SK-N-SH (cell line): ENCODE data around the gene USP34. TPM values are rescaled to one million over a fixed set of nuclear protein-coding genes. Genes with fewer than 3 reads are reported as not detected.

ENCODE experiments used
- CTCF ChIA-PET: fragments of 300-600, 350-600 bp; formaldehyde crosslinking; extraction: SDS; loops from one replicate; lab custom pipeline; 2021; lab: Yijun Ruan, JAX
- POLR2A ChIA-PET: fragments of 350-600 bp; sonication (Branson Sonifier 250); formaldehyde crosslinking; extraction: SDS; loops from one replicate; lab custom pipeline; 2020; ENCODE audit warnings: antibody characterized with exemption, inconsistent platforms; lab: Yijun Ruan, JAX
- DNase-seq: peaks from one replicate; pipeline ENCODE4 v3.0.0; 2012
- H2AFZ ChIP-seq: fragments of 200-600 bp; sonication (generic); 2 replicates; pipeline ENCODE4 v1.8.1; 2016; ENCODE audit warnings: antibody characterized with exemption, mild to moderate bottlenecking, low read depth
- H3F3A ChIP-seq: fragments of 200-600 bp; sonication (generic); replicated peaks from 2 replicates; pipeline ENCODE3; 2016; ENCODE audit warnings: antibody characterized with exemption, mild to moderate bottlenecking; ENCODE audit not compliant: insufficient read depth
- H3K27ac ChIP-seq, 2 experiments: fragments of 200-500 bp in 1 of 2; fragments of 200-600 bp in 1 of 2; sonication (Bioruptor generic) in 1 of 2; sonication (generic), shearing (Covaris generic) in 1 of 2; 2 replicates each; pipeline versions ENCODE4 v1.5.1 to v1.6.1; 2014 to 2016; ENCODE audit warnings: low read depth in 2 of 2, inconsistent platforms in 1 of 2, low read length in 1 of 2, mild to moderate bottlenecking in 1 of 2, mixed read lengths in 1 of 2
- H3K27me3 ChIP-seq: fragments of 200-600 bp; sonication (generic), shearing (Covaris generic); 2 replicates; pipeline ENCODE4 v1.6.1; 2016; ENCODE audit warnings: mixed run types; ENCODE audit not compliant: insufficient read depth
- H3K36me3 ChIP-seq, 2 experiments: fragments of 200-500 bp in 1 of 2; fragments of 200-600 bp in 1 of 2; sonication (Bioruptor generic) in 1 of 2; sonication (generic) in 1 of 2; replicated peaks in 1 of 2; 2 replicates each; pipeline versions ENCODE3 to v1.5.1; 2014 to 2016; ENCODE audit warnings: low read length in 1 of 2, mild to moderate bottlenecking in 1 of 2; ENCODE audit not compliant: insufficient read depth in 2 of 2, control insufficient read depth in 1 of 2
- H3K4me1 ChIP-seq, 2 experiments: fragments of 200-500 bp in 1 of 2; fragments of 200-600 bp in 1 of 2; sonication (Bioruptor generic) in 1 of 2; sonication (generic), shearing (Covaris generic) in 1 of 2; 2 replicates each; pipeline versions ENCODE4 v1.5.1 to v1.6.1; 2014 to 2016; ENCODE audit warnings: low read depth in 1 of 2, low read length in 1 of 2, mixed run types in 1 of 2; ENCODE audit not compliant: insufficient read depth in 2 of 2, control insufficient read depth in 1 of 2
- H3K4me2 ChIP-seq: fragments of 200-600 bp; sonication (generic), shearing (Covaris generic); 2 replicates; pipeline ENCODE4 v1.6.1; 2017; ENCODE audit warnings: mixed run types
- H3K4me3 ChIP-seq, 2 experiments: fragments of 200-500 bp in 1 of 2; fragments of 200-600 bp in 1 of 2; sonication (Bioruptor generic) in 1 of 2; sonication (generic), shearing (Covaris generic) in 1 of 2; 2 replicates each; pipeline versions ENCODE4 v1.5.1 to v1.8.1; 2014 to 2016; ENCODE audit warnings: low read depth in 2 of 2, inconsistent platforms in 1 of 2, low read length in 1 of 2, mild to moderate bottlenecking in 1 of 2, mixed read lengths in 1 of 2, moderate library complexity in 1 of 2
- H3K79me2 ChIP-seq: fragments of 200-600 bp; sonication (generic); 2 replicates; pipeline ENCODE4 v1.8.1; 2017; ENCODE audit warnings: mild to moderate bottlenecking; ENCODE audit not compliant: insufficient read depth
- H3K9ac ChIP-seq: fragments of 200-600 bp; sonication (generic); 2 replicates; pipeline ENCODE4 v1.6.1; 2017; ENCODE audit warnings: mixed run types
- H3K9me2 ChIP-seq: fragments of 200-600 bp; sonication (generic); 2 replicates; pipeline ENCODE4 v1.6.1; 2017; ENCODE audit warnings: mixed run types
- H3K9me3 ChIP-seq: fragments of 200-600 bp; sonication (generic); 2 replicates; pipeline ENCODE4 v1.6.1; 2017; ENCODE audit warnings: mixed run types, mild to moderate bottlenecking, moderate library complexity
- H4K20me1 ChIP-seq: fragments of 200-600 bp; sonication (generic); 2 replicates; pipeline ENCODE4 v1.6.1; 2017; ENCODE audit warnings: mild to moderate bottlenecking, mixed run types; ENCODE audit not compliant: insufficient read depth
- CHD2 ChIP-seq: fragments of 150-350 bp; IDR thresholded peaks from 2 replicates; pipeline ENCODE4 v1.6.1; 2018; ENCODE audit warnings: low read length; ENCODE audit not compliant: partially characterized antibody
- CTCF ChIP-seq: fragments of 200-600 bp; sonication (generic); IDR thresholded peaks from 2 replicates; pipeline ENCODE4 v1.6.1; 2017; ENCODE audit warnings: antibody characterized with exemption, mild to moderate bottlenecking, moderate library complexity
- EP300 ChIP-seq, 2 experiments: IDR thresholded peaks; 2 replicates each; pipeline versions ENCODE4 v1.4.0 to v1.6.1; 2012; ENCODE audit warnings: borderline replicate concordance in 1 of 2, low read depth in 1 of 2, low read length in 1 of 2
- EZH2phosphoT487 ChIP-seq: fragments of 200-600 bp; sonication (generic); IDR thresholded peaks from 2 replicates; pipeline ENCODE4 v1.6.1; 2017; ENCODE audit warnings: low read depth, mixed run types, mild to moderate bottlenecking, antibody characterized with exemption, moderate library complexity, borderline replicate concordance
- FOSL2 ChIP-seq: IDR thresholded peaks from 2 replicates; pipeline ENCODE4 v1.4.0; 2012; ENCODE audit warnings: low read depth, mild to moderate bottlenecking, moderate library complexity, borderline replicate concordance
- FOXJ3 ChIP-seq: sonication (generic); formaldehyde crosslinking; IDR thresholded peaks from 2 replicates; pipeline ENCODE4 v1.5.1; 2020; ENCODE audit warnings: mild to moderate bottlenecking, missing genetic modification reagents
- GABPA ChIP-seq: IDR thresholded peaks from 2 replicates; pipeline ENCODE4 v1.4.0; 2012; ENCODE audit warnings: low read depth, mild to moderate bottlenecking
- GATA2 ChIP-seq: sonication (generic); formaldehyde crosslinking; IDR thresholded peaks from 2 replicates; pipeline ENCODE4 v1.5.0; 2020; ENCODE audit warnings: mild to moderate bottlenecking, missing genetic modification reagents
- IRF3 ChIP-seq: fragments of 150-350 bp; IDR thresholded peaks from 2 replicates; pipeline ENCODE4 v1.6.1; 2016; ENCODE audit warnings: mild to moderate bottlenecking, low read depth, low read length
- MEF2A ChIP-seq: IDR thresholded peaks from 2 replicates; pipeline ENCODE4 v1.4.0; 2012; ENCODE audit warnings: low read depth, borderline replicate concordance
- MXI1 ChIP-seq: IDR thresholded peaks from 2 replicates; pipeline ENCODE4 v1.6.1; 2012; ENCODE audit warnings: mild to moderate bottlenecking, low read depth, low read length, improper control_type of control experiment
- NFIC ChIP-seq: IDR thresholded peaks from 2 replicates; pipeline ENCODE4 v1.4.0; 2012; ENCODE audit warnings: borderline replicate concordance
- RAD21 ChIP-seq: IDR thresholded peaks from 2 replicates; pipeline ENCODE4 v1.6.1; 2012; ENCODE audit warnings: mild to moderate bottlenecking, low read length
- REST ChIP-seq: IDR thresholded peaks from 2 replicates; pipeline ENCODE4 v1.6.1; 2012; ENCODE audit warnings: mild to moderate bottlenecking, low read depth, low read length, moderate library complexity
- RFX5 ChIP-seq: IDR thresholded peaks from 2 replicates; pipeline ENCODE4 v1.6.1; 2012; ENCODE audit warnings: mild to moderate bottlenecking, improper control_type of control experiment, low read length
- SMC3 ChIP-seq: IDR thresholded peaks from 2 replicates; pipeline ENCODE4 v1.6.1; 2012; ENCODE audit warnings: low read depth, low read length, improper control_type of control experiment
- TCF12 ChIP-seq: IDR thresholded peaks from 2 replicates; pipeline ENCODE4 v1.4.0; 2012
- TEAD4 ChIP-seq: IDR thresholded peaks from 2 replicates; pipeline ENCODE4 v1.4.0; 2012; ENCODE audit warnings: mild to moderate bottlenecking, borderline replicate concordance; ENCODE audit not compliant: insufficient read depth
- USF1 ChIP-seq: IDR thresholded peaks from 2 replicates; pipeline ENCODE4 v1.4.0; 2012; ENCODE audit warnings: low read depth, borderline replicate concordance
- USF2 ChIP-seq: fragments of 150-350 bp; IDR thresholded peaks from 2 replicates; pipeline ENCODE4 v1.6.1; 2017; ENCODE audit warnings: antibody characterized with exemption, low read length, low read depth, borderline replicate concordance
- WGBS: methylation state at CpG from one replicate; pipeline ENCODE4 v1.1.6; 2017; ENCODE audit warnings: low lambda C conversion rate; 5-methylcytosine and 5-hydroxymethylcytosine counted together
- polyA plus RNA-seq, 3 experiments: library from polyadenylated mRNA; depleted of rRNA; stranded (reverse); fragments of >200 nt; gene quantifications; 2 replicates each; pipeline ENCODE4 v1.2.3, GENCODE V29; 2012

The USP34 gene
- polyA plus RNA-seq, 1 of the 3 experiments (the other 2 are of a cell fraction): 31.4 TPM

- H4K20me1 ChIP-seq: peaks cover 65% of the 10 kb centered on the region
- POLR2A ChIA-PET: no interaction called here
These were observed 51.8 kb downstream of the USP34 start for GRCh38 chr2:61419129-61419528.

More at GRCh38 chr2:61419129-61419528, 51.8 kb downstream of the USP34 start:
- Histone ChIP-seq H3K4me1 (peaks cover 3 to 4% of the 10 kb centered on the region in 2 experiments; a peak in 3 of 4 replicates), H3K9ac (no peak overlapping the region), H3K4me3 (no peak overlapping the region), H3K4me2 (no peak overlapping the region), H3K79me2 (peaks cover 87% of the 10 kb centered on the region), H2AFZ (no peak overlapping the region), H3K9me3 (no peaks in the 10 kb centered on the region), H3K36me3 (peaks cover 7 to 27% of the 10 kb centered on the region in 2 experiments), H3F3A (peaks cover 19% of the 10 kb centered on the region), H3K27me3 (no peaks in the 10 kb centered on the region), H3K9me2 (no peaks in the 10 kb centered on the region), H3K27ac (no peak overlapping the region)
- DNase-seq: no peak
- CTCF ChIA-PET: no interaction called here
- no peak for TF ChIP-seq USF1
- TF ChIP-seq TEAD4: no peak
- TF ChIP-seq MXI1: no peak
- TF ChIP-seq USF2: no peak
- TF ChIP-seq NFIC: no peak
- no peak for TF ChIP-seq SMC3
- TF ChIP-seq FOSL2: no peak
- no peak for TF ChIP-seq GATA2 (CRISPR knock-in tag)
- TF ChIP-seq EZH2phosphoT487: no peak
- TF ChIP-seq CTCF: no peak
- no peak for TF ChIP-seq MEF2A
- no peak for TF ChIP-seq EP300 (IDR thresholded peaks at IDR 0.05; ENCODE audit: borderline replicate concordance in 1 of 2, low read depth in 1 of 2, low read length in 1 of 2)
- TF ChIP-seq RAD21: no peak
- no peak for TF ChIP-seq REST
- TF ChIP-seq TCF12: no peak
- TF ChIP-seq FOXJ3 (CRISPR knock-in tag): no peak
- no peak for TF ChIP-seq CHD2
- no peak for TF ChIP-seq GABPA
- no peak for TF ChIP-seq RFX5
- no peak for TF ChIP-seq IRF3
- WGBS: 97% methylated on average over 5 of the region's 5 CpGs
